Measurements from ENCODE around the gene FBXL16. TPM values are rescaled to one million over a fixed set of nuclear protein-coding genes. Genes with fewer than 3 reads are reported as not detected.

FBXL16 gene
- total and polyA plus RNA-seq, 2 of the 13 experiments (the other 11 are each of a cell fraction or from before 2014, with no cell fraction given), result 0.22 to 2.0 TPM

DNA sequence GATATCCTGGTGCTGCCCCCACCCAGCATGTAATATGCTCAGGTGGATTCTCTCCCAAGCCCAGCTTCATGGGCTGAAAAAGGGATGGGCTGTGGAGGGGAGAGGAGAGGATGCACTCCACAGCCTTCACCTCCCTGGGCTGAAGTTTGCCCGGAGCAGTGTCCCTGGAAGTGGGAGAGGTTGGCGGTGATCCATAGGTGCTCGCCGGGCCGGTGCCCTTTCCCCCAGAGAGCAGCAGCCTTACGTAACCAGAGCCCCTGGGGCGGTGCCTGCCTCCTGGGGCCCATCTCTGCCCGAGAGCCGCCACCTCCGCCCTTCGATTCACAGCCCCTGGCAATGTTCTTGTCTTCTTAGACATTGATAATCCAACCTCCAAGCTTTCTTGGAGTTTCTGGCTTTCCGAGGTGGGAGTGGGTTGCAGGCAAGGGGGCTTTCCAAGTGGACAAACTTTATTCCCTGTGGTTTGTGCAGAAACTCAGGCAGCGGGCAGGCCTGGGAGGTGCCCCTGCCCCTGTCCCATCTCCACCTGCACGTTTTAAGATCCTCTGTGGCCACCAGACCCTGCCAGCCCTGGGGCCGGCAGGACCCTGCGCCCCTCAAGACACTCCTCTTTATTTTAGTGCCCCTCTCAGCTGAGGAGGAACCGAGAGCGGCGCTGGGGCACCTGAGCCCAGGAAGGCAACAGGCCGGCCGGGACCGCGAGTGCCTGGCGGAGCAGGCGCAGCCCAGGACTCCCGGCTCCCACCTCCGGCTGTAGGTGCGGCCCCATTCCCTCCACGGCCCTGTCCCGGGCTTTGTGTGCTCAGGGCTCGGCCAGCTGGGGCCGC lies 59.5 kb downstream of the FBXL16 start (continued):
- TF ChIP-seq SAP130 (CRISPR knock-in tag; IDR thresholded peaks at IDR 0.05; ENCODE audit: low read depth), result peak; percentile 77
- TF ChIP-seq, protein P1, sequence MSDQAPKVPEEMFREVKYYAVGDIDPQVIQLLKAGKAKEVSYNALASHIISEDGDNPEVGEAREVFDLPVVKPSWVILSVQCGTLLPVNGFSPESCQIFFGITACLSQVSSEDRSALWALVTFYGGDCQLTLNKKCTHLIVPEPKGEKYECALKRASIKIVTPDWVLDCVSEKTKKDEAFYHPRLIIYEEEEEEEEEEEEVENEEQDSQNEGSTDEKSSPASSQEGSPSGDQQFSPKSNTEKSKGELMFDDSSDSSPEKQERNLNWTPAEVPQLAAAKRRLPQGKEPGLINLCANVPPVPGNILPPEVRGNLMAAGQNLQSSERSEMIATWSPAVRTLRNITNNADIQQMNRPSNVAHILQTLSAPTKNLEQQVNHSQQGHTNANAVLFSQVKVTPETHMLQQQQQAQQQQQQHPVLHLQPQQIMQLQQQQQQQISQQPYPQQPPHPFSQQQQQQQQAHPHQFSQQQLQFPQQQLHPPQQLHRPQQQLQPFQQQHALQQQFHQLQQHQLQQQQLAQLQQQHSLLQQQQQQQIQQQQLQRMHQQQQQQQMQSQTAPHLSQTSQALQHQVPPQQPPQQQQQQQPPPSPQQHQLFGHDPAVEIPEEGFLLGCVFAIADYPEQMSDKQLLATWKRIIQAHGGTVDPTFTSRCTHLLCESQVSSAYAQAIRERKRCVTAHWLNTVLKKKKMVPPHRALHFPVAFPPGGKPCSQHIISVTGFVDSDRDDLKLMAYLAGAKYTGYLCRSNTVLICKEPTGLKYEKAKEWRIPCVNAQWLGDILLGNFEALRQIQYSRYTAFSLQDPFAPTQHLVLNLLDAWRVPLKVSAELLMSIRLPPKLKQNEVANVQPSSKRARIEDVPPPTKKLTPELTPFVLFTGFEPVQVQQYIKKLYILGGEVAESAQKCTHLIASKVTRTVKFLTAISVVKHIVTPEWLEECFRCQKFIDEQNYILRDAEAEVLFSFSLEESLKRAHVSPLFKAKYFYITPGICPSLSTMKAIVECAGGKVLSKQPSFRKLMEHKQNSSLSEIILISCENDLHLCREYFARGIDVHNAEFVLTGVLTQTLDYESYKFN (CRISPR knock-in tag; conservative IDR thresholded peaks at IDR 0.05), result peak; percentile 81
- TF ChIP-seq IRF2 (CRISPR knock-in tag; IDR thresholded peaks at IDR 0.05), result peak; percentile 67; the same call in 1 of the 2 replicates
- peak; percentile 72 for TF ChIP-seq ZFP91 (CRISPR knock-in tag; IDR thresholded peaks at IDR 0.05; ENCODE audit: borderline replicate concordance)
- 0 out of 2 replicates have a peak, but pooled peaks have one; percentile 16 for TF ChIP-seq KDM6A (CRISPR knock-in tag; IDR thresholded peaks at IDR 0.05; ENCODE audit: low read depth)
- 0 out of 2 replicates have a peak, but pooled peaks have one; percentile 63 for TF ChIP-seq ZNF431 (CRISPR knock-in tag; IDR thresholded peaks at IDR 0.05; ENCODE audit: borderline replicate concordance, low read depth)
- TF ChIP-seq ARID4A (CRISPR knock-in tag; IDR thresholded peaks at IDR 0.05; ENCODE audit: borderline replicate concordance), result peak; percentile 70; the same call in 1 of the 2 replicates
- TF ChIP-seq HDAC2 (CRISPR knock-in tag; IDR thresholded peaks at IDR 0.05), result peak; percentile 62; the same call in 1 of the 2 replicates
- TF ChIP-seq HNRNPLL (IDR thresholded peaks at IDR 0.05; ENCODE audit: low read depth, low read length, poor library complexity, severe bottlenecking), result peak; percentile 52
- TF ChIP-seq ZBTB7B (CRISPR knock-in tag; IDR thresholded peaks at IDR 0.05), result peak; percentile 79
- no peak for TF ChIP-seq HNF4A (CRISPR knock-in tag; IDR thresholded peaks at IDR 0.05)
- peak; percentile 31; the same call in 1 of the 2 replicates for TF ChIP-seq ETV5 (CRISPR knock-in tag; IDR thresholded peaks at IDR 0.05; ENCODE audit: borderline replicate concordance)
- TF ChIP-seq ZKSCAN5 (CRISPR knock-in tag; IDR thresholded peaks at IDR 0.05), result 0 out of 2 replicates have a peak, but pooled peaks have one; percentile 69
- peak; percentile 44; the same call in 1 of the 2 replicates for TF ChIP-seq POLR2G (IDR thresholded peaks at IDR 0.05; ENCODE audit: low read depth, low read length)
- TF ChIP-seq MTA1 (CRISPR knock-in tag; IDR thresholded peaks at IDR 0.05; ENCODE audit: borderline replicate concordance), result peak; percentile 43; the same call in 1 of the 2 replicates
- peak; percentile 55; the same call in 1 of the 2 replicates for TF ChIP-seq ZSCAN31 (CRISPR knock-in tag; IDR thresholded peaks at IDR 0.05; ENCODE audit: low read depth)
